T-helper 2 cell treated with Interferon-gamma antibody and Interleukin-4, amounts not matched to agents 5 μg/mL and 100 μg/mL, for 36 hours (primary cell): ENCODE results near the gene NOP53.
A peak's percentile ranks its signal among the peaks of the same experiment; 100 is the strongest.
"Not testable (repeated sequence)": the region's sequence is repeated elsewhere in the genome, so short reads cannot be mapped to it uniquely, and the experiment has no call there.

Experiments used
- DNase-seq: peaks from one replicate; pipeline ENCODE4 v3.0.0; 2021; ENCODE audit warnings: low spot score
- H3K27ac Mint-ChIP-seq: one replicate; pipeline ENCODE4 v1.8.0; 2021; ENCODE audit warnings: mild to moderate bottlenecking, mixed read lengths
- H3K27me3 Mint-ChIP-seq: one replicate; pipeline ENCODE4 v1.8.0; 2021; ENCODE audit warnings: low read depth, mixed read lengths
- H3K36me3 Mint-ChIP-seq: one replicate; pipeline ENCODE4 v1.8.0; 2021; ENCODE audit warnings: low read depth, mixed read lengths
- H3K4me1 Mint-ChIP-seq: one replicate; pipeline ENCODE4 v1.8.0; 2021; ENCODE audit warnings: low read depth, mixed read lengths
- H3K4me3 Mint-ChIP-seq: one replicate; pipeline ENCODE4 v1.8.0; 2022; ENCODE audit warnings: mild to moderate bottlenecking, moderate library complexity, mixed read lengths
- H3K9me3 Mint-ChIP-seq: one replicate; pipeline ENCODE4 v1.8.0; 2021; ENCODE audit warnings: mixed read lengths

Gene NOP53

GRCh38 chr19:47766670-47767069 lies 21.3 kb downstream of the NOP53 start:
- no peak overlapping the region for H3K27ac Mint-ChIP-seq

DNA sequence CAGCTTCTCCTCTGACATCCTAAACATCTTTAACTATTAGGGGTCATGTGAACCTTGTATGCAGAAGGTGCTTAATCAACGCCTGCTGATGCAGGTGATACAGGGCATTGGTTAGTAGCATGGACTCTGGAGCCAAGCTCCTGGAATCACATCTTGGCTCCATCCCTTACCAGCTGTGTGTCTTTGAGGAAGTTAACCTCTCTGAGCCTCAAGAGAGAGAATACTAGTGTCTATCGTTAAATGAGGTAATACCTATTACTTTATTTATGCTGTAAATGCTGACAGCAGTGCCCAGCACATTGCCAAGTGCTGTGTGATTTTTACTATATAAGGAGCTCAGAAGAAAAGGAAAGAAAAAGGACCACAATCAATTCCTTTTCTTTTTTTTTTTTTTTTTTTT lies 22.0 kb downstream of the NOP53 start:
- Mint-ChIP-seq H3K4me3 (no peak overlapping the region), H3K27ac (no peak overlapping the region), H3K36me3 (no peaks in the 10 kb centered on the region), H3K4me1 (peaks cover 6% of the 10 kb centered on the region), H3K27me3 (no peaks in the 10 kb centered on the region), H3K9me3 (no peaks in the 10 kb centered on the region)
- no peak for DNase-seq

More at GRCh38 chr19:47766670-47767069, 21.3 kb downstream of the NOP53 start:
- H3K27me3 Mint-ChIP-seq, result no peaks in the 10 kb centered on the region
- no peak overlapping the region for H3K4me3 Mint-ChIP-seq
- no peaks in the 10 kb centered on the region for H3K36me3 Mint-ChIP-seq
- H3K4me1 Mint-ChIP-seq, result peaks cover 6% of the 10 kb centered on the region
- no peaks in the 10 kb centered on the region for H3K9me3 Mint-ChIP-seq
- no peak for DNase-seq

DNA sequence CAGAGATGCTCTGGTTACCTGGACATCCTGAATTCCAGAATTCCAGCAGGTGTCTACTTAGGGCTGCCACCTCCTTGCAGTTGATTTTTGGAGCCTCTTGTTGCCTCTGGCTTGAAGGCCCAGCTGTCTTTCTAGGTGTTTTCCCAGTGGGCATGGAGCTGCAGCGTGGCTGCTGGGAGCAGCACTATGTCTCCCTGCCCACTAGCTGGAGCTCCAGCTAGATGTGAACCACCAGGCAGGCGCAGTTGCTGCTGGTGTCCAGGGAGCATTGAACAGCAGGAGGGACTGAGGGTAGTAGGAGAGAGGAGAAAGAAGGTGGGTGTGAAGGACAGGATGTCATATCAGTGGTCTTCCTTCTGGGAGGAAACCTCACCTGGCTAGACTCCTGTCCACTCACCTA lies 23.3 kb downstream of the NOP53 start:
- no peak for DNase-seq
- Mint-ChIP-seq H3K9me3 (no peaks in the 10 kb centered on the region), H3K4me3 (no peak overlapping the region), H3K36me3 (no peaks in the 10 kb centered on the region), H3K27ac (no peak overlapping the region), H3K4me1 (peaks cover 6% of the 10 kb centered on the region), H3K27me3 (no peaks in the 10 kb centered on the region)

GRCh38 chr19:47769534-47769933 lies 24.2 kb downstream of the NOP53 start:
- DNase-seq, result no peak
- Mint-ChIP-seq H3K27me3 (no peaks in the 10 kb centered on the region), H3K36me3 (no peaks in the 10 kb centered on the region), H3K4me3 (no peak overlapping the region), H3K4me1 (peaks cover 6% of the 10 kb centered on the region), H3K27ac (no peak overlapping the region), H3K9me3 (no peaks in the 10 kb centered on the region)

DNA sequence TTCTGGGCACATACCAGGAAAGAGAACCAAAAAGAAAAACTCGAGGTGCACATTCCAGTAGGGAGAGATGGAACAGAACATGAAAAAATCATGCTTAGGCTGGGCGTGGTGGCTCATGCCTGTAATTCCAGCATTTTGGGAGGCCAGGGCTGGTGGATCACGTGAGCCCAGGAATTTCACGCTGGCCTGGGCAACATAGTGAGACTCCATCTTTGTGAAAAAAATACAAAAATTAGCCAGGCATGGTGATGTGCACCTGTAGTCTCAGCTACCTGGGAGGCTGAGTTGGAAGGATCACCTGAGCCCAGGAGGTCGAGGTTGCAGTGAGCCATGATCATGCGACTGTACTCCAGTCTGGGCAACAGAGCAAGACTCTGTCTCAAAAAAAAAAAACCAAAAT lies 25.9 kb downstream of the NOP53 start:
- not testable (repeated sequence) for DNase-seq, H3K4me3 Mint-ChIP-seq, H3K27me3 Mint-ChIP-seq, H3K27ac Mint-ChIP-seq, H3K36me3 Mint-ChIP-seq, H3K9me3 Mint-ChIP-seq, H3K4me1 Mint-ChIP-seq

DNA sequence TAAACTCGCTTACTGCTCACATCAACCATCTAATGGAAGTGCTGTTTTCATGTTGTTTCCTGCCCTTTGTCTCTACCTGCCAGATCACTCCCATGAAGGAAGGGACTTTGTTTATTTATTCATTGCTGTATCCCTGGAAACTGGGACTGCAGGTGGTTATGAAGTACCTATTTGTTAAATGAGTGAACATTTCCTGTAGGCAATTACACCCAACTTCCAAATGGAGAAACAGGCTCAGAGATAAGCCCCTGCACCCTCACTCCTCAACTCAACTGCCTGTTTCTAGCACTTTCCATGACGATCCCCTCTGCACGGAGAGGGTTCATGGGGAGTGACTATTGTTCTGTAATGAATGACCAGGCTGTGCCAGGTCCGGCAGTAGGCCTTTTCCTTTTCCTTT lies 31.2 kb downstream of the NOP53 start:
- Mint-ChIP-seq H3K36me3 (peaks cover 9% of the 10 kb centered on the region), H3K27ac (no peak overlapping the region), H3K4me3 (peak overlapping the region; percentile 26), H3K27me3 (no peaks in the 10 kb centered on the region), H3K4me1 (peaks cover 18% of the 10 kb centered on the region), H3K9me3 (no peaks in the 10 kb centered on the region)
- DNase-seq, result no peak

DNA sequence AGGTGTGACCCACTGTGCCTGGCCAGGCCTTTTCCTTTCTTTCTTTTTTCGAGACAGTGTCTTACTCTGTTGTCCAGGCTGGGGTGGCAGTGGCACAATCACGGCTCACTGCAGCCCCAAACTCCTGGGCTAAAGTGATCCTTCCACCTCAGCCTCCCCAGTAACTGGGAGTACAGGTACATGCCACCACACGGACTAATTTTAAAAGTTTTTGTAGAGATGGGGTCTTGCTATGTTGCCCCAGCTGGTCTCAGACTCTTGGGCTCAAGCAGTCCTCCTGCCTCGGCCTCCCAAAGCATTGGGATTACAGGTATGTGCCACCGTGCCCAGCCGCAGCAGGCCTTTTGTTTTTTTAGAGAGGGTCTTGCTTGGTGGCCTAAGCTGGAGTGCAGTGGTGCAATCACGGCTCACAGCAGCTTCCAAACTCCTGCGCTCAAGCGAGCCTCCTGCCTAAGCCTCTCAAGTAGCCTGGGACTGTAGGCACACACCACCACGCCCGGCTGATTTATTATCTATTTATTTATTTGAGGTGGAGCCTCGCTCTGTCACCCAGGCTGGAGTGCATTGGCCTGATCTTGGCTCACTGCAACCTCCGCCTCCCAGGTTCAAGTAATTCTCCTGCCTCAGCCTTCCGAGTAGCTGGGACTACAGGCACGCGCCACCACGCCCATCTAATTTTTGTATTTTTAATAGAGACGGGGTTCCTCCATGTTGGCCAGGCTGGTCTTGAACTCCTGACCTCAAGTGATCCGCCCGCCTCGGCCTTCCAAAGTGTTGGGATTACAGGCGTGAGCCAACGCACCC lies 32.1 kb downstream of the NOP53 start:
- Mint-ChIP-seq H3K4me1 (peaks cover 18% of the 10 kb centered on the region), H3K4me3 (peak overlapping the region; percentile 96), H3K36me3 (peaks cover 14% of the 10 kb centered on the region), H3K27ac (peak overlapping the region; percentile 95)
- H3K9me3 Mint-ChIP-seq, H3K27me3 Mint-ChIP-seq, DNase-seq: not testable (repeated sequence)

DNA sequence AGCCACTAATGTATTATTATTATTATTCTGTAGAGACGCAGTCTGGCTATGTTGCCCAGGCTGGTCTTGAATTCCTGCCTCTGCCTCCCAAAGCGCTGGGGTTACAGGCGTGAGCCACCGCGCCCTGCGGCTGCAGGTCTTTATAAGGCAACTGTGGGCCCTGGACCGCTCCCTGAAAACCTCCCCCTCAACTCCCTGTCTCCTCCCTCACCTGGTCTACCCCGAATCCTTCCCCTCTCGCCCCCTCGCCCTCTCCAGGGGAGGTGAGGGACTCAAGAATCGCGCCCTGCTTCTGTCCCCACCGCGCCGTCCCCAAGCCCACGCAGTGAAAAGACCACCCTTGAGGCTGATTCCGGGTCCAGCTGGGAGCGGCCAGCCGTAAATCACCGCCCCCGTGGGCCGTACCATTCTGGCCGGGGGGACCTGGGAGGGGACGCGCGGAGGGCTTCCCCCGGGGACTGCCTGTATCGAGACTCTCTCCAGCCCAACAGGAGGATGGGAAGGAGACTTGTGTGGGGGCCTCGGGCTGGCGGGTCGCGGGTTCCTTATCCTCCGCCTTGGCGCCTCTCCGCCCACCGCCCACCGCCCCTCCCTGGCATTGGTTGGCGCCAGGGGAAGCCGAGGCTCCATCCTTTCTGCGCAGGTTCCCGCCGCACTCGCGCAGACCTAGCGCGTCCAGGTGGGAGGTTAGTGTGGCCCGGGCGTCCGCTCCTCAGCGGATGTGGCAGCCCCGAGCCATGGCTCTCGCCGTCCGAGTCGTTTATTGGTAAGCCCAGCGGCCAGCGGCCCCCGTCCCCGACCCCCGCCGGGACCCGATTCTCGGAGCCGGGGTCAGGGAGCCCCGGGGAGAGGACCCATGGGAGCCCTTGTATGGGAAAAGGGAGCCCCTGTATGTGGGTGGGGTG lies 33.0 kb downstream of the NOP53 start, which contains the start of gene SELENOW:
Gene SELENOW, plus strand, starts transcription at position 655 of the 905 bp plus-strand sequence. Its CDS starts 83 bp downstream, at position 738.
- no peaks in the 10 kb centered on the region for H3K9me3 Mint-ChIP-seq
- H3K27ac Mint-ChIP-seq, result peak within 1 kb of the TSS; percentile 95
- peak; percentile 79 for DNase-seq
- peaks cover 17% of the 10 kb centered on the region for H3K36me3 Mint-ChIP-seq
- H3K4me3 Mint-ChIP-seq, result peak within 1 kb of the TSS; percentile 96
- peaks cover 18% of the 10 kb centered on the region for H3K4me1 Mint-ChIP-seq
- no peaks in the 10 kb centered on the region for H3K27me3 Mint-ChIP-seq

- peak overlapping the region; percentile 96 for H3K4me3 Mint-ChIP-seq
- peak overlapping the region; percentile 83 for H3K27ac Mint-ChIP-seq
- peaks cover 20% of the 10 kb centered on the region for H3K36me3 Mint-ChIP-seq
- H3K9me3 Mint-ChIP-seq, result no peaks in the 10 kb centered on the region
- no peaks in the 10 kb centered on the region for H3K27me3 Mint-ChIP-seq
- peaks cover 18% of the 10 kb centered on the region for H3K4me1 Mint-ChIP-seq
- DNase-seq, result no peak
These were observed 33.6 kb downstream of the NOP53 start for GRCh38 chr19:47778954-47779351.

- H3K4me3 Mint-ChIP-seq, result peak overlapping the region; percentile 96
- H3K36me3 Mint-ChIP-seq, result peaks cover 27% of the 10 kb centered on the region
- peak overlapping the region; percentile 83 for H3K27ac Mint-ChIP-seq
- H3K27me3 Mint-ChIP-seq, result no peaks in the 10 kb centered on the region
- H3K4me1 Mint-ChIP-seq, result peaks cover 18% of the 10 kb centered on the region
- no peak for DNase-seq
- no peaks in the 10 kb centered on the region for H3K9me3 Mint-ChIP-seq
These were observed 34.3 kb downstream of the NOP53 start for GRCh38 chr19:47779524-47780214.

DNA sequence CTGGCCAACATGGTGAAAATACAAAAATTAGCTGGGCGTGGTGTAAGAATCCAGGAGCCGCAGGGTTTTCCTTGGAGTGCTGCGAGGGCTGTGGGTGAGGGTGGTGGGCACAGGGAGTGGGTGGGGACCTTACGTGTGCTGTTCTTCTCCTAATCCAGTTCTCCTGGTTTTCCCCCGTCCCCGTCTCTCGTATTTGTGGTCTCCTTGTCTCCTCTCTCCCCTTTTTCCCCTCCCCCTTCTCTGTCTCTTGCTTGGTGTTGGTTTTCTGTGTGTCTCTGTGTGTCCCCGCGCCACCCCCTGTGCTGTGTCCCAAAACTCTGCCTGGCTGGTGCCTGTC lies 34.8 kb downstream of the NOP53 start:
- H3K4me3 Mint-ChIP-seq, result peak overlapping the region; percentile 96
- H3K9me3 Mint-ChIP-seq, result no peaks in the 10 kb centered on the region
- no peak for DNase-seq
- peak overlapping the region; percentile 35 for H3K27ac Mint-ChIP-seq
- H3K27me3 Mint-ChIP-seq, result no peaks in the 10 kb centered on the region
- H3K36me3 Mint-ChIP-seq, result peaks cover 27% of the 10 kb centered on the region
- H3K4me1 Mint-ChIP-seq, result peaks cover 18% of the 10 kb centered on the region

DNA sequence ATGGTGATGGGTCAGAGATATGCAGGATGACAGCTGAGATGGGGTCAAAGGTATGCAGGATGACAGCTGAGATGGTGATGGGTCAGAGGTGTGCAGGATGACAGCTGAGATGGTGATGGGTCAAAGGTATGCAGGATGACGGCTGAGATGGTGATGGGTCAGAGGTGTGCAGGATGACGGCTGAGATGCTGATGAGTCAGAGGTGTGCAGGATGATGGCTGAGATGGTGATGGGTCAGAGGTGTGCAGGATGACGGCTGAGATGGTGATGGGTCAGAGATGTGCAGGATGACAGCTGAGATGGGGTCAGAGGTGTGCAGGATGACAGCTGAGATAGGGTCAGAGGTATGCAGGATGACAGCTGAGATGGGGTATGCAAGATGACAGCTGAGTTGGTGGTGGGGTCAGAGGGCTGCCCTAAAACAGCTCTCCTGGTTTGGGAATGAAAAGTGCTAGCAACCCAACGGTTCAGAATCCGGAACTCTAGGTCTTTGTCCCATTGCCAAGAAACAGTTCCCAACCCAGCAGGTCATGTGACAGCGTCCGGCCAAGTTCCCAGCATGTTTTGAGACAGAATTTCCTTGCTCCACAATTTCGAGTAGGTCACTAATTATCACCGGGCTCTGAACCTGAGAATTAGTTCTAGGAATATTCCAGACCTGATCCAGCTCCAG lies 36.4 kb downstream of the NOP53 start:
- peaks cover 32% of the 10 kb centered on the region for H3K36me3 Mint-ChIP-seq
- no peak overlapping the region for H3K27ac Mint-ChIP-seq
- no peaks in the 10 kb centered on the region for H3K9me3 Mint-ChIP-seq
- DNase-seq, result no peak
- no peaks in the 10 kb centered on the region for H3K27me3 Mint-ChIP-seq
- H3K4me3 Mint-ChIP-seq, result peak overlapping the region; percentile 42
- peaks cover 18% of the 10 kb centered on the region for H3K4me1 Mint-ChIP-seq

DNA sequence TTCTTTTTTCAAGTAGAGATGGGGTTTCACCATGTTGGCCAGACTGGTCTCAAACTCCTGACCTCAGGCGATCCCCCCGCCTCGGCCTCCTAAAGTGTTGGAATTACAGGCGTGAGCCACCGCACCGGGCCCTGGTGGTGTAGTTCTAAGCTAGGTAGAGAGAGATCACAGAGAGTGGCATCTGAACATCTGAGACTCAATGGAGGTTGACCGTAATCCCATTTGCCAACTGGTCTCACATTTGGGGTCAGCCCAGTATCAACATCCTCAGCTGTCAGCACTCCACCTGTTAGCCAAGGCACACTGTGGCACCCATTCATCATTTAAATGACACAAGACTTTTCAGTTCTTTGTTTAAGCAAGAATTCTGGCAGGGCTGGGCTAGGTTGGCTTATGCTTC lies 41.2 kb downstream of the NOP53 start:
- no peak overlapping the region for H3K4me3 Mint-ChIP-seq
- H3K4me1 Mint-ChIP-seq, result no peaks in the 10 kb centered on the region
- H3K36me3 Mint-ChIP-seq, result peaks cover 25% of the 10 kb centered on the region
- no peaks in the 10 kb centered on the region for H3K9me3 Mint-ChIP-seq
- H3K27ac Mint-ChIP-seq, result no peak overlapping the region
- H3K27me3 Mint-ChIP-seq, result no peaks in the 10 kb centered on the region
- DNase-seq, result no peak
